BJ (cell line): ENCODE results near the gene RGS7. TPM values are rescaled to one million over a fixed set of nuclear protein-coding genes. Genes with fewer than 3 reads are reported as not detected.
"Not testable (repeated sequence)": the region's sequence is repeated elsewhere in the genome, so short reads cannot be mapped to it uniquely, and the experiment has no call there.

Experiments used
- CTCF ChIA-PET: fragments of 350-600 bp; formaldehyde crosslinking; extraction: SDS; loops from one replicate; lab custom pipeline; 2021; ENCODE audit warnings: antibody characterized with exemption, inconsistent platforms; lab: Yijun Ruan, JAX
- POLR2A ChIA-PET: fragments of 300-600 bp; sonication (Branson Sonifier 250); formaldehyde crosslinking; extraction: SDS; loops from one replicate; lab custom pipeline; 2021; ENCODE audit warnings: antibody characterized with exemption; lab: Charles Lee
- DNase-seq: peaks from one replicate; pipeline ENCODE4 v3.0.0-alpha.2; 2011; ENCODE audit warnings: low read depth
- H3K27me3 ChIP-seq: 2 replicates; pipeline ENCODE4 v1.6.0; 2011; ENCODE audit warnings: low read length; ENCODE audit not compliant: control insufficient read depth, insufficient read depth
- H3K36me3 ChIP-seq: 2 replicates; pipeline ENCODE4 v1.5.1; 2011; ENCODE audit warnings: low read length; ENCODE audit not compliant: control insufficient read depth, insufficient read depth
- H3K4me3 ChIP-seq: 2 replicates; pipeline ENCODE4 v1.5.1; 2011; ENCODE audit warnings: low read depth, mild to moderate bottlenecking, control low read depth, low read length
- polyA plus RNA-seq: library from polyadenylated mRNA; depleted of rRNA; stranded (reverse); fragments of >200 nt; gene quantifications from 2 replicates; pipeline ENCODE4 v1.2.3, GENCODE V29; 2011
- TF ChIP-seq, protein P1 (sequence below): IDR thresholded peaks from 2 replicates; pipeline ENCODE4 v1.5.1; 2011; ENCODE audit warnings: low read depth, mild to moderate bottlenecking, control low read depth, inconsistent platforms, low read length, moderate library complexity; ENCODE audit not compliant: insufficient read depth

The RGS7 gene
- polyA plus RNA-seq, 1 experiment, result 0.93 TPM

DNA sequence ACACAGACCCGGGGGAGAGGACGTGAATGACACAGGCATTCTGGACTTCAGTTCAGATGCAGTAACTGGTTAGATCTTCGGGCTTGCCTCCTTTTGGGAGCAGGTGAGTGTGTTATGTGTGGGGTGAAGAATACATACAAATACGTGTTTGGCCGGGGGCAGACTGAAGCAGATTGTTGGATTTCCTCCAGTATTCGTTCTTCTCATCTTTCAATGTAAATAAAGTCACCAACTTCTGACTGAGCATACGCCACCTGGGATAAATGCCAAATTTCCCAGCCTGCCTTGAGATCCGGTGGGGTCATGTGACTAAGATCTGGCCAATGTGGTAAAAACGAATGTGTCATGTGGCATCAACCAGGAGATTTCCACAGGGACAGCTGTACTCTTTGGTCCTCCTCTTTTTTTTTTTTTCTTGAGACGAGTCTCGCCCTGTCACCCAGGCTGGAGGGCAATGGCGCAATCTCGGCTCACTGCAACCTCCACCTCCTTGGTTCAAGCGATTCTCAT lies 189.8 kb downstream of the RGS7 start:
- POLR2A ChIA-PET, result no interaction called here

DNA sequence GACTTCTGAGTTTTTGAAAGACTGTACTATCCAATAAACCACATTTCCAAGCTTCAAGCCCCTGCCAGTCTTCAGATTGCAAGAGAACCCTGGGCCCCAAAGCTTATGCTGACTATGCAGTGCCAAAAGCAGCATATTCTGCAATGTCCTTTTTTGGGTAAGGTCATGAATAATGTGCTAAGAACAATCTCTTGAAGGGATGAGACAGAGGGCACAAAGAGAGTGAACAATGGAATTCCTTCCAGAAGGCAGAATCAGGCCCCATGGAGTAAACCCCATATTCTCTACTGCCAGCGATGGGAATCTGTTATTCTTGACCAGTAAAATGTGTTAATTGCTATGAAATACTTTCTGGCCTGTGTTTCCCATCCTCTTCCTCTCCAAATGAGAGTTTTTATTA lies 190.4 kb downstream of the RGS7 start:
- CTCF ChIA-PET, result no interaction called here
- Histone ChIP-seq H3K36me3 (no peaks in the 10 kb centered on the region), H3K4me3 (no peak overlapping the region), H3K27me3 (no peaks in the 10 kb centered on the region)
- TF ChIP-seq, protein P1, sequence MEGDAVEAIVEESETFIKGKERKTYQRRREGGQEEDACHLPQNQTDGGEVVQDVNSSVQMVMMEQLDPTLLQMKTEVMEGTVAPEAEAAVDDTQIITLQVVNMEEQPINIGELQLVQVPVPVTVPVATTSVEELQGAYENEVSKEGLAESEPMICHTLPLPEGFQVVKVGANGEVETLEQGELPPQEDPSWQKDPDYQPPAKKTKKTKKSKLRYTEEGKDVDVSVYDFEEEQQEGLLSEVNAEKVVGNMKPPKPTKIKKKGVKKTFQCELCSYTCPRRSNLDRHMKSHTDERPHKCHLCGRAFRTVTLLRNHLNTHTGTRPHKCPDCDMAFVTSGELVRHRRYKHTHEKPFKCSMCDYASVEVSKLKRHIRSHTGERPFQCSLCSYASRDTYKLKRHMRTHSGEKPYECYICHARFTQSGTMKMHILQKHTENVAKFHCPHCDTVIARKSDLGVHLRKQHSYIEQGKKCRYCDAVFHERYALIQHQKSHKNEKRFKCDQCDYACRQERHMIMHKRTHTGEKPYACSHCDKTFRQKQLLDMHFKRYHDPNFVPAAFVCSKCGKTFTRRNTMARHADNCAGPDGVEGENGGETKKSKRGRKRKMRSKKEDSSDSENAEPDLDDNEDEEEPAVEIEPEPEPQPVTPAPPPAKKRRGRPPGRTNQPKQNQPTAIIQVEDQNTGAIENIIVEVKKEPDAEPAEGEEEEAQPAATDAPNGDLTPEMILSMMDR, result no peak
- POLR2A ChIA-PET, result no interaction called here
- no peak for DNase-seq

More for the DNA sequence above, 189.8 kb downstream of the RGS7 start:
- no peak overlapping the region for H3K4me3 ChIP-seq
- no peak for DNase-seq
- CTCF ChIA-PET, result no interaction called here
- H3K36me3 ChIP-seq, result no peaks in the 10 kb centered on the region
- TF ChIP-seq, protein P1, result no peak
- H3K27me3 ChIP-seq, result no peaks in the 10 kb centered on the region

DNA sequence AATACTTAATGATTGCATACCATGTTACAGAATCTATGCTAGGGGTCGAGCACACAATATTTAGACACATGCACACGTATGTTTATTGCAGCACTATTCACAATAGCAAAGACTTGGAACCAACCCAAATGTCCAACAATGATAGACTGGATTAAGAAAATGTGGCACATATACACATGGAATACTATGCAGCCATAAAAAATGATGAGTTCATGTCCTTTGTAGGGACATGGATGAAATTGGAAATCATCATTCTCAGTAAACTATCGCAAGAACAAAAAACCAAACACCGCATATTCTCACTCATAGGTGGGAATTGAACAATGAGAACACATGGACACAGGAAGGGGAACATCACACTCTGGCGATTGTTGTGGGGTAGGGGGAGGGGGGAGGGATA lies 191.7 kb downstream of the RGS7 start:
- H3K4me3 ChIP-seq, DNase-seq, H3K27me3 ChIP-seq, CTCF ChIA-PET, POLR2A ChIA-PET, H3K36me3 ChIP-seq: not testable (repeated sequence)

DNA sequence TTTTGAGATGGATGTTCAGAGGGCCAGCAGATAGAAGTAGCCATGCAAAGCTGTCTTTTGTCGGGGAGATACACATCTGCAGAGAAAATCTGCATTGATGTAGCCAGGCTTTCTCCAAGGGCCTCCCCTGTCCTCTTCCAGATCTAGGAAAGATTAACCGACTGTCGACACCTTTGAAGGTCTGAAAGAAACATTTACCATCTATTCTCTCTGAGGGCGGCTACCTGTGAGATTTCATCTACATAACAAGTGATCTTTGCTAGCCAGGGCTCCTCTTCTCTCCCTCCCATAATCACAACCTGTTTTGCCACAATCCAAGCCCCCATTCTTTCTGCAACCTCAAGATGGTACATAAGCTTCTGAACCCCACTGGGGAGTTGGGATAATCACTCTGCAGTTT lies 193.6 kb downstream of the RGS7 start:
- CTCF ChIA-PET, result no interaction called here
- Histone ChIP-seq H3K27me3 (no peaks in the 10 kb centered on the region), H3K36me3 (no peaks in the 10 kb centered on the region), H3K4me3 (no peak overlapping the region)
- DNase-seq, result no peak
- POLR2A ChIA-PET, result no interaction called here
- TF ChIP-seq, protein P1, result no peak

DNA sequence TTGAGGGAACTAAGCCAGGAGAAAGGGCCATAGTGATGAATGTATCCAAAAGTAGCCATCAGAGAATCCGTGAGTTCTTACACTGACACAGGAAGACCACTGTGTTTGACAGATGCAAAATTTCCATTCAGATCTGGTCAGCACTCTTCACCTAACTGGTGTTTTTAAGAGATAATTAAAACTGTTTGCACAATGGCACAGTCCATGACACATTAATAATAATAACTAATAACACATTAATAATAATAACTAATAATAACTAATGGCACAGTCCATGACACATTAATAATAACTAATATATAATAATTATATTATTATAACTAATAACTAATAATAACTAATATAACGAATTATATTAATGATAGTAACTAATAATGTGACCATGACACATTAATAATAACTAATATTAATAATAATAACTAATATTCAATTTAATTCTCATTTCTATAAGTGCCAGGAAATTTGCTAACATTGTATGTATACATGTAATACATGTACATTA lies 195.8 kb downstream of the RGS7 start:
- Histone ChIP-seq H3K36me3 (no peaks in the 10 kb centered on the region), H3K4me3 (no peak overlapping the region), H3K27me3 (no peaks in the 10 kb centered on the region)
- TF ChIP-seq, protein P1, result no peak
- no peak for DNase-seq
- POLR2A ChIA-PET, result no interaction called here
- CTCF ChIA-PET, result no interaction called here

DNA sequence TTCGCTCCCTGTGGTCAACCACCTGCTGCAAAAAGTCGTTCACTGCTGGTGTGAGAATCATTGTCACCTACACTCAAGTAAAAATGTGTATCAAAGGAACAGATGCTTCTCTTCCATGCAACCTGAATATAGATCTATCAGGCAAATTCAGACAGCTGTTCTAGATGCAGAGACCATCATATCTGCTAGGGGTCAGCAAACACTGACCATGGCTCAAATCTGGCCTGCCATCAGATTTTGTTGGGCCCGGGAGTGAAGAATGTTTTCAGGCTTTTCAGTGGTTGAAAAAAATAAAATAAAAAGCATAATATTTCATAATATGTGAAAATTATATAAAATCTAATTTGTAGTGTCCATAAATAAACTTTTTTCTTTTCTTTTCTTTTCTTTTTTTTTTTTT lies 199.6 kb downstream of the RGS7 start:
- ChIA-PET POLR2A (no interaction called here), CTCF (interaction anchor here (0.6 kb wide), 2 partner anchors 425 to 884 kb away, joined by 3 read pairs; no protein-coding TSS in a partner anchor)
- Histone ChIP-seq H3K4me3 (no peak overlapping the region), H3K27me3 (no peaks in the 10 kb centered on the region), H3K36me3 (no peaks in the 10 kb centered on the region)
- TF ChIP-seq, protein P1, result no peak
- no peak for DNase-seq
